Stromal cell of bone marrow (primary cell): ENCODE results near the gene CCT5.
A peak's percentile ranks its signal among the peaks of the same experiment; 100 is the strongest.

ENCODE experiments used
- DNase-seq: peaks from one replicate; pipeline ENCODE4 v3.0.0-alpha.2; 2012; ENCODE audit warnings: low read depth

CCT5 gene

DNA sequence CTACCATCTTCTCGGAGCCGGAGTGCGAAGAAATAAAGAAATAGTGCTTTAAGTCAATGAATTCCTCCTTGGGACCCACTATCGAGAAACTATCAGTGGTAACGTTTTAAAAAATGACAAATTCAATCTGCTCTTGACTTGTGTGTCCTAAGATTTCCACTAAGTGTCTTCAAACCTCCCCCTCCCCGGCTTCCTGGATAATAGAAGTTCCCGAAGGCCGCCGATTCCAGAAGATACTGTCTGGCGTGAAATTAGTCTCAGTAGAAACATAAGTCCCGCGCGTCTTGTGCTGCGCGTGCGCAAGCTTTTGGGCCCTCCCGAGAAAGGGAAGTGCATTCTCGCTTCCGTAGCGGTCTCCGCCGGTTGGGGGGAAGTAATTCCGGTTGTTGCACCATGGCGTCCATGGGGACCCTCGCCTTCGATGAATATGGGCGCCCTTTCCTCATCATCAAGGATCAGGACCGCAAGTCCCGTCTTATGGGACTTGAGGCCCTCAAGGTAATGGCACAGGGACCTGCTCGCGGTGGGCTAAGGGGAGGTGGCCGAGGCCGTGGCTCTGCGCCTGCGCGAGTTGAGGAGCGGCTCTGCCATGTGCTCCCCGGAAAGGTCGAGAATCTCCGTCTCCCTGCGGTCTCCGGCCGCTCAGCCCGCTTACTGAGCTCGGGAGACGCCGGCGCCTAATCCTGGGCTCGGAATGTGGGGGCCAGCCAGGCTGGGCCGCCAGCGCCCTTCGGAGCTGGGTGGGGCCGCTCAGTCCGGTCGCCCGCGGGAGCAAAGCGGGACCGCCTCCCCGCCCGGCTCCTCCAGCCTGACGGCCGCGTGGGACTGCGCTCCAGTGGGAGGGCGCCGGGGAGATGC lies at the start of gene CCT5:
Gene CCT5 (plus strand): TSS at position 333 of the 858 bp plus-strand sequence. CDS start 61 bp downstream, at position 394.
- peak; percentile 97 for DNase-seq

DNA sequence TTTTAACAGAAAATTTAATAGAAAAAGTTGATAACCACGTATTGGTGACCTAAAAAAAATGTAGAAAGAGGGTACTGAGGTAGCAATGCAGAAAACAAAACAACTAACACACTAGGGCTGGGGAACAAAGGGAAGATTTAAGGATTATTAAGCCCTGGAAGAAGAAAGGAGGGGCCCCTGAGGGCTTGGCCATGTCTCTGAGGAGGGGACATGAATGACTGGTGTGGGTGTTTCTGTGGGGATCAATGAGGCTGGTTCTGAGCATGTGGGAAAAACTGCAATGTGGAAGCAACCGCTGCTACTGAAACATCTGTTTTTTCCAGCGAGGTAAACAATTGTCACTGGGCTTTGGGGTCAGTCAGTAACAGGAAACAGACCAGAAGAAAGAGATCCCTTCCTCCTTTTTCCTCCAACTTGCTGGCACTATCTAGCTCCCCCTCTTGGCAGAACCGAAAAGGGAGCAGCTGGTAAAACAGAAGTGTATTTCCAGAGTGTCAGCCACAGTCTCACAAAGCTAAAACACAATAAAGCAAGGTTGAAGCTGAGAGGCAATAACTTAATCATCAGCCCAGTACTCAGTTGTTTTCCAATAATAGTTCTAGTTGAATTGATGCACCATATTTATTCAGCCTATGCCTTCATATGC lies 48.7 kb upstream of the CCT5 start:
- no peak for DNase-seq

DNA sequence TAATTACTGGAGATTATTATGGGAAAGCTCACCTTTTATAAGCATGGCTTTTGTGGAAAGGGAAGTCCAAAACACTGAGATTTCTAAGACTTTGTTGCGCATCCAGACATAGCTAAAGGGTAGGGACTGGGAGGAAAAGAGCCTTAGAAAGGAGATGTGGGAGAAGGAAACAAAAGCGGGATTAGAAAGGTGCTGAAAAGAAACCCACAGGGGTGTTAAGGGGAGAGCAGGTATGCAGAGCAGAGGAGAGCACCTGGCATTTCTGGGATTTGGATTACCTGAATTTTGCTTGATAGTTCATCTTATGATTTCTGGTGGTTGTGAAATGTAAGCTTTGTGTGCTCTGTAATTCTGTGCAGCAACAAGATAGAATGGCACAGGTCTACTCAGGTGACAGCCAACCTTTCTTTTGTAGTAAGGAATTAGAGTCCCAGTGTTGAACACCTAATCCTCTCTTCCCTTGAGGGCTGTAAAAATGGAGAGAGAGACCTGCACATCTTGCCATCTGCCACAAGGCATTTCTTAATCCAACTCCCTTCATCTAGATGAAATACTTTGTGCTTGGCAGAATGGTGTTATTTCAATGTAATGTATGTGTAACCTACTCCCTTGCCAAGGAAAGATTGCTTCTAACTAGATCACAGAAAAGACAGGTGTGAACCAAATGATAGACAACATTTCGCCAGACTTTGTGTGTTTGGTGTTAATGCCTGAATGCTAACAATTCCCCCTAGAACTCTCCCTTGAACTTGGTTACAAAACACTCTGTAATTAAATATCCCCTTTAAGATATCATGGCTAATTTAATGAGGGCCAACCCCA lies 47.8 kb upstream of the CCT5 start:
- DNase-seq, result no peak

DNA sequence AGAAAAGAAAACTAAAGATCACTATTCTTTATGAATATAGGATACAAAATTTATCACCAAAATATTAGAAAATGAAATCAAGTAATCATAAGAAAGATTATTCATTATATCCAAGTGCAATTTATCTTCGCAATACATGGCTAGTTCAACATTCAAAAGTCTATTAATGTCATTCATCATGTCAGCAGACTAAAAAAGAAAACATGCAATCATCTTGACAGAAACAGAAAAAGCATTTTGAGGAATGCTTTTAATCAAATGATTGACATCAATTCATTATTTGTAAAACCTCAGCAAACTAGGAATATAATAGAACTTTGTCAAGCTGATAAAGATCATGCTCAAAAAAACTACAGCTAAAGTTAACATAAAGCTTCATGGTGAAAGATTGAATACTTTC lies 41.1 kb upstream of the CCT5 start:
- DNase-seq, result no peak

DNA sequence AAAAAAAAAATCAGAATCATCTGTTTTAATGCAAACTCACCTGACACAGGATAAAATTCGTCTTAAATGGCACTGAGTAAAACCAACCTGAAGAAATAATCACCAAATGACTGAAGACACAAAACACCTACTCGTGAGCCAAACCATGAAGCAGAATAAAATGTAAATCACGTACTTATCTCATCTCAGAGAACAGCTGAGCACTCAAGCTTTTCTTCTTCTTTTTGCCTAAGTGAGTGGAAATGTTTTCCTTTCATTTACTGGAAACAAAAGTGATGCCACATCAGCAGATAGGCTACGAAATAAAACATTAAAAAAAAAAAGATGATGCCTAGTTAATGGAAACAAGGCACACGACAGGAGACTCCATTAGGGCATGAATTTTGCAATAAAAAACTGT lies 36.8 kb upstream of the CCT5 start:
- no peak for DNase-seq

DNA sequence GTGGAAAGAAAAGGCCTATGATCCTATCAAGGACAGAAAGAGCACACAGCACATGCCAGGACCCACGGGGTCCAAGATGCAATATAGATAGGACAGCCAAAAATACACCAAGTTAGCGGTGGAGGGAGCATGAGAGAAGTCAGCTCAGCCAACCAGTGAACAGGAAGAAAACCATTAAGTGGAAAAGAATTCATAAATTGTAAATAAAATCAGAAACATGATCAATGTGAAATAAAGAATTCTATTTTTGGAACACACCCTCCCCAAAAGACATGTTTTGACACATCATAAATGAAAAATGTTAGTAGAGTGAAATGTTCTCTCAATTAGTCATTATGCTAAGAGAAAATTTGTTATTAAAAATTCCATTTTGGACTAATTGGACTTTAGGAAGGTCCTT lies 36.0 kb upstream of the CCT5 start:
- DNase-seq, result no peak

DNA sequence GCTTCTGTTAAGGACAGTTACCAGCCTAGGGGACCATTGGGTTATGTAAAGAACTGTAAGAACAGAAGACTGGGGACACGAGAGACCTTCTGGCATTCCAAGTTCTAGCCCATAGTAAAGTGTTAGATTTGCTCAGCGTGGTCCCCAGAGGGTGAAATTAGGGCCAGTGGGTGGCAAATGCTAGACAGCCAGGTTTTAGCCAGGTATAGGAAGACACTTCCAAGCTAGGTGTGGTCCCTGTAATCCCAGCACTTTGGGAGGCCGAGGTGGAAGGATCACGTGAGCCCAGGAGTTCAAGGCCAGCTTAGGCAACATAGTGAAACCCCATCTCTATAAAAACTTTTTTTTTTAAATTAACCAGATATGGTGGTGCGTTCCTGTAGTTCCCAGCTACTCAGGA lies 34.7 kb upstream of the CCT5 start:
- no peak for DNase-seq

DNA sequence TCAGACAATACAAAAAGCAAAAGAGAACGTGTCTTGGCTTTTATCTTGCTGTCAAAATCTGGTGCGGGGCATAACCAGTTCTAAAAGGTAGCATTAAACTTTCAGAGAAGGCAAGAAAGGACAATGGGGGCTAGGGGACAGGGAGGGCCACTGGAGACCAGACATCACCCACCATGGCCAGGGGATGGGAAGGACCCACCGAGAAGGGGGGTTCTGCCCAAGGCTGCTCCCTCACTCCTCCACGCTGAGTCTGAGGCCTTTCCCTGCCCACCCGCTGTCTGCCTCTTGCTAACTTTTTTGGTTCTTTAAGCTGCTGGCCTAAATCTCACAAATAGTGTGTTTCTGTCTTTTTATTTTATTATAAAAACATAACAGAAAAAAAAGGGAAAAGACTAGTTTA lies 34.0 kb upstream of the CCT5 start:
- no peak for DNase-seq

DNA sequence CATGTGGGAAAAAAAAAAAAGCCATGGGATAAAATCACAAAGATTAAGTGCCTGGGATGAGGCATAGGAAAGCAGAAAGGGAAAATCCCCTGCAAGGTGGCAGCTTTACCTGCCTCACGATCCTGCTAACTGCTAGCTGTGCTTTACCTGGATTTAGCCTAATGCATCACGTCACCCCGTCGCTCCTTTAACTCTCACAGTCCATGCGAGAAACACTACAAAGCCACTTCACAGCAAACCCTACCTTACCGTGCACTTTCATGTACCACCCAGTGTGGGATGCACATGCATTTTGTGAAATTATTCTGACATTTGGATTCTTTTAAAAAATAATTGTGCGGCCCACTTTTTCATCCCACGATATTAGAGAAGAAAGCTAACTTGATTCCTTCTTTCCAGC lies 31.4 kb upstream of the CCT5 start:
- DNase-seq, result no peak

DNA sequence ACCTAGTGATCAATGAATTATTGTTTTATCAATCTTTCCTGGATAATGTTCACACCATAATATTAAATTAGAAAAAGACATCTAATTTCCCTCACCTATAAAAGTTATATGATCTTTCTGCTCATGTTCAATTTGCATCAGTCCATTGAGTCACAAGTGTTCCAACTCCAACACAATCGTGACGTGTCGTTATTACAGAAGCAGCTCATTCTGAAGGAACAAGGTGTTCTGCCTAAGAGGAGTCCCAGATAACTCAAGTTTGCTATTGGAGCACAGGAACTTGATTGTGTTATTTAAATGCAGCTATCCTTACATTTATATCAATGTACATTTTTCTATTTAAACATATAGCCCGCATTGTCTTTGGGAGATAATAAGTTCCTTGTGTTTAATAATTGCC lies 31.0 kb upstream of the CCT5 start:
- no peak for DNase-seq

DNA sequence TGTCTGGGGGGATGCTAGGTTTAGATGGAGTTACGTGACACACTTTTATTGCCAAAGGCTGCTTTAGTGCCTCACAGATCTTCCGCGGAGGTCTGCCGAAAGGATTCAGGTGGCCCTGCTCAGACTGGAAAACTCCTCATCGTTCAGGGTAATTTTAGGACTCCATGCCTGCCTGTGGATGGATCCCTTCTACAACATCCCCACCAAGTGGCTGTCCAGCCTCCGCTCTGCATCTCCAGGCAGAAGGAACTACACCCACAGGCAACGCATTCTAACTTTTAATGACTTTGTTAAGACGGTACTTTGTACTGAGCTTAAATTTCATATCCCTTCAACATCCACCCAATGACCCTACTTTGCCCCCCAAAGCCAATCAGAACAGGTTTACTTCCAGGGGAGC lies 29.8 kb upstream of the CCT5 start:
- DNase-seq, result no peak

DNA sequence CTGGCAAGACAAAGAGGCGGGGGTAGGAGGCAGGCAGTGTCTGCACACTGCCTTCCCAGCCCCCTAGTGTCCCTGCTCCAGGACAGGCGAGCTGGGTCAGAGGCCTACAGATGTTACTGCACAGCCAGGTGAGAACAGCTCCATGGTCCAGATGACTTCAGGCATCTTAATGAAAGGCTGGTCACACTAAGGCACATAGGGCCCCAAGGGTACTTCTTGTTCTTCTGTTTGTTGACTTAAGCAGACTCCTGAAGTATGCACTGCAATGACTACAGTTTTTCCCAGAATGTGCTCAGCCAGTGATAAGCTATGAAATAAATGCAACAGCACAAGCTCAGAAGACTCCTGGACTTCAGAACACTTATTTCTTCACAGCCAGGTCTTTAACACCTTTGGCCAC lies 27.8 kb upstream of the CCT5 start:
- DNase-seq, result no peak

DNA sequence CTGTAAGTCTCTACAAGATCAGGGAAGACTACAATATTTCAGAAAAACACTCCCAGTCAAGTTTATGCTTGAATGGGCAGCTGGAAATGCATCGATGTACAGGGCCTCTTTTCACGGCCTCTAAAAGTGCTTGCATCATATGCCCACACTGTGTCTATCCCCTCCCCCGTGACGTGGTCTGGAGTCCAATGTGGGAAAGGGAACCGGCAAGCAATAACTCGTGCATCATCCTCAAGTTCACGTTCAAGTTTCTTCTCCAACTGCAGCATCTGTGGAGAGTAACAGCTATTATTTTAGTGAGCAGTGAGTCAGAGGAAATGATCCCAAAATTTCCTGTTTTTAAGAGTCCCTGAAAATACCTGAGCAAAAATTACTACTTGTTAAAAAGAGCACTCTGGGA lies 22.7 kb upstream of the CCT5 start:
- DNase-seq, result peak; percentile 59

DNA sequence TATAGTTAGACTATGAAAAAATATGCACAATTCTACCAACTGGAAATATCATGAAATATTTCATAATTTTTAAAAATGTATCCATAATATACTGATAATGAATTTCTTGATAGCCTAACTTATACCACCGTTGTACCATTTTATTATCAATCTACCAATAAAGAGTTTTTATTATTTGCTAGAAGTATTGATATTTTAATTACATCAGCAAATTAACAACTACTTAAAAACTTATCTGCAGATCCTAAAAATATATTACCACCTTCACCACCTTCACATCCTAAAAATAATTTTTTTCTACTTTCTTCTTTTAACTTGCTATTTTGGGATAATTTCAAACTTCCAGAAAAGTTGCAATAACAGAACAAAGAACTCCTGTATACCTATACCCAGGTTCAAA lies 21.8 kb upstream of the CCT5 start:
- no peak for DNase-seq

DNA sequence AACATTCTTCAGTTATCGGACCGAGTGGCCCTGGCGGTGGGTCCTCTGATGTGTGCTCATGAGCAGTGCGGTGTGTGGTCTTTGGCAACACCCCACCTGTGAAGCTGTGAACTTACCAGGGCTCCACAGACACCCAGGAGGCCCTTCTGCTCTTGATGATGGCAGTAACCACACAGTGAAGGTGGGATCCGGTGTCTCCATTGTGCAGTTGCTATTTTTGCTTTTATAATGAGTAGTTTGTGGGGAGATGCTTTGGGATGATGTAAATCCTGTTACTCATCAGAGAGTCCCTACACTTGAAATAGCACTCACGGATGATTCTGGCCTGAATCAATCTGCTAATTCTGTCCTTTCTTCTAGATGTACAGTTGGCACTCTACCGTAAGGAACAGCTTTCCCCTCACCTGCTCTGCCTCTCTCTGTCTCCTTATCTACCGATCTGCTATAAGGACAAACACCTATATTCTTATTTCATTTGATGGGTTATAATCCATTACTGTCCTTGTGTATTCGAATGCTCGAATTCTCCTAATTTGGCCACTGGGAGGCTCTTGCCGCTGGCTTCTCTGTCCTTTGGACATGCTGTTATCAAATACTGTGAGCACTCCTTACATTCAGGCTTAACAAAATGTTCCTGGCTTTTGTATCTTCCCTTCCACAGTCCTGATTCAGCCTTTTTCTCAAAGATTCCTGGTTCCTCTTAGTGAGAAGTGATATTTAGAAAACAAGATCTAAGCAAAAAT lies 20.6 kb upstream of the CCT5 start:
- DNase-seq, result peak; percentile 72

DNA sequence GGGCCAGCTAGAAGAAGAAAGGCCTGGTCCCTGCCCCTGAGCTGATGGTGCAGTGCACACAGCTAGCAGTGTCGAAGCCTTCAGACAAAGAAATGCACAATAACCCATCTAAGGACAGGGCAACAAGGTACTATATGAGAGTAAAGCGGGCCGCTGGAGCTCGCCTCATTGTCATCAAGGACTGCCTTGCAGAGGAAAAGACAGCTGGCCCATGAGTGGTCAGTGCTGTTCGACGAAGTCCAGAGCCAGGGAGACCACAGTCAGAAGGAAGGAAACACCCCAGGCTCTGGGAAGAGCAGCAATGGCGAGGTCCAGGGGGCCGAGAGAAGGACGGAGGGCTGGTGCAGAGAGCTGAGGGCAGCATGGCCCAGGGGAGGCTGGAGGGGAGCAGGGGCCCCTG lies 17.7 kb upstream of the CCT5 start:
- no peak for DNase-seq

DNA sequence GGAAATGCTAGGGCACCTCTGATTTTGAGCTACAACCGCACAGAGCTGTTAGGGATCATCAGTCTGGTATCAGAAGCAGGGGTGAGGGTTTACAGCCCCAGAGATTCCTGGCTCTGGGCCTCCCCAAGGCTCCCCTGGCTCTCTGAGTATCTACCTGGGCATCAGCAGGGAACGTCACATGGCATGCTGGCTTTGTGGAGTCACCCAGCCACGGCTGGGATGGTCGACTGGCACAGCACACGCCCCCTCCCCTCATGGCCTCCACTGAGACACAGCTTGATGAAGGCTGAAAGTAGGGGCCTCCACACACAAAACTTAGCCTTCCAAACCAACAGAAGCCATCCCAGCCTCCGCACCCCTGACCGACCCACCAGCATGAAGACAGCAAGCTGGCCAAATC lies 17.1 kb upstream of the CCT5 start:
- no peak for DNase-seq

DNA sequence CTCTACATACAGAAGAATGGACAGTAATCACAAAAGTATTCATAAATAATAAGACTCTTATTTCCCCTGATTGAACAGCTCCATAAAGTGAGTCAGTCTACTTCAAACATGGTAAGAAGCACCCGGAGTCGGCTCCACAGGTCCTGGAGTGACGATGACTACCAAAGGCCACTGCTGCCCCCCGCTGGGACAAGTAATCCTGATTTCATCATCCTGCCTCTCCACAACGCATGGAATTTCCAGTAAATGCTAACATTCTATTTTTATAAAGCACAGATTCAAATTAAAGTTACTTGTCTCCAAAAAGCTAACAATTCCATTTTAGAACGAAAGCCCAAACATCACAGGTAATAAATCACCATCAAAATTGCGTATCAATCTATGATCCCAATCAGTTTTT lies 16.6 kb upstream of the CCT5 start:
- DNase-seq, result peak; percentile 82

DNA sequence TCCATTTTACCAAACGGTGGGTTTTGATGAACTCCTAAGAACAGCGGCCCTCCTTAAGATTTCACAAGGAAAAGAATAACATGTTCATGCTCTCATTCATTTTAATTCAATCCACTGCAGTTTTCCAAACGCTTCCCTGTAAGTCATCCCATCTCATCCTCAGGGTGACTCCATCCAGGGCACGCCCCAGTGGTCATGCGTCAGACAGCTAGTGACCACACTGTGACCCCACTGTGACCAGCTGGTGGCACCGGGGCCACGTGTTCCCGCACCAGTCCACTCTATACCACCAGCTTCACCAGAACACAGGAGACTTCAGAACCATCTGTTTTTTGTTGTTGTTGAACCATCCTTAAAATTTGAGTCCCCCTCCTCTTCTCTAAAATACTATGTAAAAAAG lies 14.7 kb upstream of the CCT5 start:
- DNase-seq, result peak; percentile 11

DNA sequence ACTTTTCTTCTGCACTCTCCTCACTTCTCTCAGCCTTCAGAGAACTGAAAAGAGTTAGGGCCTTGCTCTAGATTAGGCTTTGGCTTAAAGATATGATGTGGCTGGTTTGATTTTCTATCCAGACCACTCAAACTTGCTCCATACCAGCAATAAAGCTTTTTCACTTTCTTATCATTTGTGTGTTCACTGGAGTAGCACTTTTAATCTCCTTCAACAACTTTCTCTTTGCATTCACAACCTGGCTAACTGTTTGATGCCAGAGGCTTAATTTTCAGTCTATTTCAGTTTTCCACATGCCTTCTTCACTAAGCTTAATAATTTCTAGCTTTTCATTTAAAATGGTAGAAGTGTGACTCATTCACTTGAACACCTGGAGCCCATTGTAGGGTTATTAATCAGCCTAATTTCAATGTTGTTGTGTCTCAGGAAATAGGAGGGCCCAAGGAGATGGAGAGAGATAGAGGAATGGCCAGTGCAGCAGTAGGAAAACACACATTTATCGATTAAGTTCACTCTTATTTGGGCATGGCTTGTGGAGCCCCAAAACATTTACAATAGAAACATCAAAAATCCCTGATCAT lies 6.3 kb upstream of the CCT5 start:
- no peak for DNase-seq

DNA sequence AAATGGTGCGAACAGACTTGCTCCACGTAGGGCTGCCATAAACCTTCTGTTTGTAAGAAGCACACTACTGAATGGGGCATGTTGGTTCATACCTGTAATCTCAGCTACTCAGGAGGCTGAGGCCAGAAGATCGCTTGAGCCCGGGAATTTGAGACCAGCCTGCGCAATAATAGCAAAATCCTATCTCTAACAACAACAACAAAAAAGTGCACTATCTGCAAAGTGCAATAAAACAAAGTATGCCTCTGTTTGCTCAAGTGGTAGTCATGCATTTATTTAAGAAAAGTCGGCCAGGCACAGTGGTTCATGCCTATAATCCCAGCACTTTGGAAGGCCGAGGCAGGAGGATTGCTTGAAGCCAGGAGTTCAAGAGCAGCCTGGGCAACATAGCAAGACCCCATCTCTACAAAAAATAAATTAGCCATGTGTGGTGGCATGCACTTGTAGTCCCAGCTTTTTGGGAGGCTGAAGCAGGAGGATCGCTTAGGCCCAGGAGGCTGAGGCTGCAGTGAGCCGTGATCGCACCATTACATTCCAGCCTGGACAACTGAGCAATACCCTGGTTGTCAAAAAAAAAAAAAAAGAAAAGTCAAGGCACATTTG lies 5.6 kb upstream of the CCT5 start:
- no peak for DNase-seq
